Tibial nerve (tissue), 4 donors: ENCODE data around the gene ADAMTS18. TPM values are rescaled to one million over a fixed set of nuclear protein-coding genes. Genes with fewer than 3 reads are reported as not detected.

ENCODE experiments used
- DNase-seq, 2 donors: peaks; one replicate each; pipeline ENCODE4 v3.0.0-alpha.2; 2019; ENCODE audit warnings: low spot score in 2 of 2
- H3K27ac ChIP-seq, 4 donors: fragments of 200-600 bp; sonication (generic) in 3 of 4; one replicate each; pipeline ENCODE4 v1.5.1; 2017 to 2019; ENCODE audit warnings: mild to moderate bottlenecking in 1 of 4
- H3K27me3 ChIP-seq, 2 donors: fragments of 200-600 bp; sonication (generic) in 1 of 2; one replicate each; pipeline versions ENCODE4 v1.5.1 to v1.6.0; 2017 to 2019
- H3K36me3 ChIP-seq, 3 donors: fragments of 200-600 bp; sonication (generic); one replicate each; pipeline ENCODE4 v1.5.1; 2018 to 2019
- H3K4me1 ChIP-seq, 4 donors: fragments of 200-600 bp; sonication (generic) in 3 of 4; one replicate each; pipeline ENCODE4 v1.5.1; 2017 to 2019
- H3K4me3 ChIP-seq, 4 donors: fragments of 200-600 bp; sonication (generic) in 3 of 4; one replicate each; pipeline ENCODE4 v1.5.1; 2017 to 2019; ENCODE audit warnings: mild to moderate bottlenecking in 1 of 4, moderate library complexity in 1 of 4
- H3K9me3 ChIP-seq, 4 donors: fragments of 200-600 bp; sonication (generic) in 3 of 4; one replicate each; pipeline ENCODE4 v1.5.1; 2017 to 2019
- EP300 ChIP-seq, 2 donors: sonication (generic); formaldehyde crosslinking; IDR thresholded peaks; one replicate each; pipeline ENCODE4 v1.6.1; 2017; ENCODE audit warnings: antibody characterized with exemption in 2 of 2, mild to moderate bottlenecking in 1 of 2
- POLR2A ChIP-seq, 2 donors: fragments of 450-650 bp; IDR thresholded peaks; one replicate each; pipeline ENCODE4 v1.6.1; 2017; ENCODE audit warnings: antibody characterized with exemption in 2 of 2, mild to moderate bottlenecking in 2 of 2, moderate library complexity in 2 of 2
- WGBS, 2 donors: methylation state at CpG; one replicate each; pipeline ENCODE4 v1.1.5; 2018; 5-methylcytosine and 5-hydroxymethylcytosine counted together
- total RNA-seq, 4 donors: library from RNA; depleted of rRNA; stranded (reverse); fragments of >200 nt; gene quantifications; one replicate each; pipeline ENCODE4 v1.1.0, GENCODE V29; 2016
- TF ChIP-seq, protein P1 (sequence below), 5 experiments: fragments of 200-600 bp in 3 of 5; fragments of 450-650 bp in 2 of 5; sonication (generic) in 3 of 5; IDR thresholded peaks; one replicate each; pipeline ENCODE4 v1.5.1; 2016 to 2019; ENCODE audit warnings: antibody characterized with exemption in 5 of 5, mild to moderate bottlenecking in 3 of 5, moderate library complexity in 2 of 5

ADAMTS18 gene
- total RNA-seq, 4 donors from 2014 or later = under 0.01 to 0.60 (median 0.21) TPM

DNA sequence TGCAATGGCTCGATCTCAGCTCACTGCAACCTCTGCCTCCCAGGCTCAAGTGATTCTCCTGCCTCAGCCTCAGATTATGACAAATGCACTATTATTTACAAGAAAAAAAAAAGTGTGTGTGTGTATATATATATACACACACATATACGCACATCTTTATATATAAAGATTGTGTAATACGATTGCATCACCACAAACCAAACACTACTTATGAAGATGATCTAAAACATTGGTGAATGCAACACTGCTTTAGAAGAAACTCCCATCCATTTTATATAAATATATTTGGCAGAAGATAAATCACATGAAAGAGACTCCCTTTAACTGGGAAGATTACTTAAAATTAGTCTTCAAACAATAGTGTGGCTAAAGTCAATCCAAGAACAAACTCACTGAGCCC is 138.9 kb downstream of the ADAMTS18 start:
- H3K27me3 ChIP-seq = no peaks in the 10 kb centered on the region
- WGBS, 2 donors = 84 to 85% methylated on average over 3 of the region's 3 CpGs
- no peaks in the 10 kb centered on the region for H3K4me1 ChIP-seq
- DNase-seq = no peak
- no peak overlapping the region for H3K4me3 ChIP-seq
- H3K36me3 ChIP-seq = no peaks in the 10 kb centered on the region
- H3K27ac ChIP-seq = no peak overlapping the region
- H3K9me3 ChIP-seq = no peaks in the 10 kb centered on the region
- TF ChIP-seq EP300 (IDR thresholded peaks at IDR 0.05) (no peak), POLR2A (IDR thresholded peaks at IDR 0.05) (no peak)
- TF ChIP-seq, protein P1, sequence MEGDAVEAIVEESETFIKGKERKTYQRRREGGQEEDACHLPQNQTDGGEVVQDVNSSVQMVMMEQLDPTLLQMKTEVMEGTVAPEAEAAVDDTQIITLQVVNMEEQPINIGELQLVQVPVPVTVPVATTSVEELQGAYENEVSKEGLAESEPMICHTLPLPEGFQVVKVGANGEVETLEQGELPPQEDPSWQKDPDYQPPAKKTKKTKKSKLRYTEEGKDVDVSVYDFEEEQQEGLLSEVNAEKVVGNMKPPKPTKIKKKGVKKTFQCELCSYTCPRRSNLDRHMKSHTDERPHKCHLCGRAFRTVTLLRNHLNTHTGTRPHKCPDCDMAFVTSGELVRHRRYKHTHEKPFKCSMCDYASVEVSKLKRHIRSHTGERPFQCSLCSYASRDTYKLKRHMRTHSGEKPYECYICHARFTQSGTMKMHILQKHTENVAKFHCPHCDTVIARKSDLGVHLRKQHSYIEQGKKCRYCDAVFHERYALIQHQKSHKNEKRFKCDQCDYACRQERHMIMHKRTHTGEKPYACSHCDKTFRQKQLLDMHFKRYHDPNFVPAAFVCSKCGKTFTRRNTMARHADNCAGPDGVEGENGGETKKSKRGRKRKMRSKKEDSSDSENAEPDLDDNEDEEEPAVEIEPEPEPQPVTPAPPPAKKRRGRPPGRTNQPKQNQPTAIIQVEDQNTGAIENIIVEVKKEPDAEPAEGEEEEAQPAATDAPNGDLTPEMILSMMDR (IDR thresholded peaks at IDR 0.05) = no peak

GRCh38 chr16:77290451-77291115 is 144.3 kb downstream of the ADAMTS18 start:
- 71 to 72% methylated on average over 10 of the region's 10 CpGs for WGBS, 2 donors
- DNase-seq = no peak
- H3K9me3 ChIP-seq = no peaks in the 10 kb centered on the region

GRCh38 chr16:77289331-77289809 is 145.5 kb downstream of the ADAMTS18 start:
- Histone ChIP-seq H3K4me1 (no peaks in the 10 kb centered on the region), H3K9me3 (no peaks in the 10 kb centered on the region), H3K36me3 (no peaks in the 10 kb centered on the region), H3K27me3 (no peaks in the 10 kb centered on the region), H3K27ac (no peak overlapping the region), H3K4me3 (no peak overlapping the region)
- 70 to 71% methylated on average over 2 of the region's 2 CpGs for WGBS, 2 donors
- no peak for TF ChIP-seq EP300 (IDR thresholded peaks at IDR 0.05)
- no peak for DNase-seq

More at GRCh38 chr16:77290451-77291115, 144.3 kb downstream of the ADAMTS18 start:
- TF ChIP-seq, protein P1 (IDR thresholded peaks at IDR 0.05) = no peak
- TF ChIP-seq EP300 (IDR thresholded peaks at IDR 0.05) (no peak), POLR2A (IDR thresholded peaks at IDR 0.05) (no peak)
- Histone ChIP-seq H3K27me3 (no peaks in the 10 kb centered on the region), H3K27ac (no peak overlapping the region), H3K4me1 (no peaks in the 10 kb centered on the region), H3K36me3 (no peaks in the 10 kb centered on the region), H3K4me3 (no peak overlapping the region)

DNA sequence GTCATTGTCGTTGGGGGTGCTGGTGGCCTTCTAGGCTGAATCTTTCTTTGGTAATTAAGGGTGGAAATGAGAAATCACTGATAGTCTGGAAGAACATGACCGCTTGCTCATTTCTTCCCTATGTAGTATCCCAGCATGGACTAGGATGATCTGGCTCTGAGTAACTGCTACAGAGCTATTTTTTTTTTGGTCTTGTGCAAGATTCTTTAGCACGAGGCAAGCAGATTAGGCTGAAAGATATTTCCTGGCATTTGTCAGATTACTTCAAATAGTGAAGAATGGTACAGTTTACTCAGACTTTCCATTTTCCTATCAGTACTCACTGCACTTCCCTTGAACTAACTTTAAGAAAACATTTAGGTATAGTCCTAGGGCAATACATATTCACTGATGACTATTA is 146.6 kb downstream of the ADAMTS18 start:
- no peak overlapping the region for H3K27ac ChIP-seq
- H3K9me3 ChIP-seq = no peaks in the 10 kb centered on the region
- H3K4me3 ChIP-seq = no peak overlapping the region
- no peak for TF ChIP-seq POLR2A (IDR thresholded peaks at IDR 0.05)
- TF ChIP-seq EP300 (IDR thresholded peaks at IDR 0.05) = no peak
- TF ChIP-seq, protein P1 (IDR thresholded peaks at IDR 0.05) = no peak
- no peak for DNase-seq
- H3K4me1 ChIP-seq = no peaks in the 10 kb centered on the region
- WGBS, 2 donors = 68 to 69% methylated on average over 3 of the region's 3 CpGs
- H3K36me3 ChIP-seq = no peaks in the 10 kb centered on the region
- no peaks in the 10 kb centered on the region for H3K27me3 ChIP-seq

DNA sequence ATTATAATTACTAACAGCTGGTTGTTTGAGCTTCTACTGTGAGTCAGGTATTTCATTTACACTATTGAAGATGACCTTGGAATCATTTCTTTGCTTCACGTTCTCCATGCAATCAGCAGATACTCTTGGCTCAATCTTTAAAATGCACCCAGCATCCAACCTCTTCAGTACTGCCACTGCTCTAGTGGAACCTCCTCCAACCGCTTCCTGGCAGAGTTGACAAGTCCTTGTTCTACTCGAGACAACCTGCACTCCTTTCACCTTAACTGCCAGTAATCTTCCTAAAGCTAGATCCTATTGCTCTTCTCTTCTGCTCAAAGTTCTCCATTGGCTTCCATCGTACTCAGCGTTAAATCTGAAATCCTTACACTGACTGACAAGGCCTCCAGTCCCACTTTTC is 149.2 kb downstream of the ADAMTS18 start:
- Histone ChIP-seq H3K4me1 (no peaks in the 10 kb centered on the region), H3K27ac (no peak overlapping the region), H3K36me3 (no peaks in the 10 kb centered on the region), H3K4me3 (no peak overlapping the region), H3K27me3 (no peaks in the 10 kb centered on the region), H3K9me3 (no peaks in the 10 kb centered on the region)
- WGBS, 2 donors = 88% methylated on average over 5 of the region's 5 CpGs
- TF ChIP-seq EP300 (IDR thresholded peaks at IDR 0.05) (no peak), POLR2A (IDR thresholded peaks at IDR 0.05) (no peak)
- TF ChIP-seq, protein P1 (IDR thresholded peaks at IDR 0.05) = no peak
- DNase-seq = no peak
